ENCODE data around the gene ZFR2.
"Not testable (repeated sequence)": the region's sequence is repeated elsewhere in the genome, so short reads cannot be mapped to it uniquely, and the experiment has no call there.

Gene ZFR2

GRCh38 chr19:3770136-3770999, 98.5 kb downstream of the ZFR2 start:
- DNase-seq, result no peak

DNA sequence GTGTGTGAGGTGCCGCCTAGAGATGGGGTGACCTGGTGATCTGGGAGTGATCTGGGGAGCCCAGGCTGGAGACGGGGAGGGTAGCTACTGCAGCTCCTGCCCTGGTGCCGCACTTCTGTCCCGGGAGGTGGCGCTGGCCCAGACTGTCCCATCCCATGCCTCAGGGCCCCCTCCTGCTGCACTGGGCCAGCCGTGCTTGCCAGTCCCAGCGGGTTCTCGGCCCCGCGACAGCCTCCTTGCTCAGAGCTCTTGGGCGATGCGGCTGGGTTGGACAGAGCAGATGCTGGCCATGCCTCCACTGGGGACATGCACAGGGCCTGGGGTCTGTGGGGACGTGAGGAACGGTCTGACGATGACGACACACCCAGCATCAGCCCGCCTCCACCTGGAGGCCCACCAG, 99.3 kb downstream of the ZFR2 start:
- no peak for DNase-seq

DNA sequence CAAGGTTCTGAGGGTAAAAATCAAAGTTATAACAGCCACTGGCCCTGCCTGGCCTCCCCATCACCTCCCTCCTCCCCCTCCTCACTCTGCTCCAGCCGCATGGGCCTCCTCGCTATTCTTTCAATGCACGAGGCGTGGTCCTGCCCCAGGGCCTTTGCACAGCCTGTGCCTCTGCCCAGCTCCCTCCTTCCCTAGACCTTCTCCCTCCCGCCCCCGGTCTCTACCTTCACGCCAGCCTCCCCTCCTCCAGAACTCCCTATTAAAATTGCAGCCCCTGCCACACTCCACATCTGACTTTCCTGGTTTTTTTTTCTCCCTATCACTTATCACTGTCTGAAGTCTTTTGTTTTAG, 100.1 kb downstream of the ZFR2 start:
- no peak for DNase-seq

DNA sequence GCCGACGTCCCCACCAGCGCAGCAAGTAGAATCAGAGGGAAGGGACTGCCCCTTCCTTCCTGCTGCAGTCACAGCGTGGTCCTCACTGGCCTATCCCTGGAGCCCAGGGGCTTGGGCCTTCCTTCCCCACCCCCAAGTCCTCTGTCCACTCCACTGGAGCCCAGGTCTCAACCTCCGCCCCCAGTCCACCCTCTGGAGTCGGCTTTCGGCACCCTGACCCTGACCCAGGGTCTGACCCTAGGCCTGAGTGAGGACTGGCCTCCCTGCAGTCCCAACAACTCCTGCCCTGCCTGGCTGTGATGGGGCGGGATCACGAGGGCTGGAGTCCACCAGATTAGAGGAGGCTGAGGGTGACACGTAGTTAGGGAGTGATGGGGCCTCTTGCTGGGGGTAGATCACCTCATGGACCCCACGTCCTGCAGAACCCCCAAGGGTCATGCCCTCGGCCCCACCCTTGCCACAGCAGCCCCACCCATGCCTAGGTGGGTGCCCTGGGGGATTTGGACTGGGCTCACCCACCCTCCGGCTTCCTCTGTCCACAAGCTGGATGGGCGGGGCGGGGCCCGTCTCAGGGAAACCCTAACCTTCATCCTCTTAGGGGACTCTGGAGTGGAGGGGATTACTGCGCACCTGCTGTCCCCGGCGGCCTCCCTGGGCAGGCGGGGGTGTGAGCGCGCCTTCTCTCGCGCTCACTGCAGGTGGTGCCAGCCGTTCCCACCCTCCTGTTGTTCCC, 100.7 kb downstream of the ZFR2 start:
- no peak for DNase-seq

GRCh38 chr19:3767050-3767449, 101.8 kb downstream of the ZFR2 start:
- no peak for DNase-seq

DNA sequence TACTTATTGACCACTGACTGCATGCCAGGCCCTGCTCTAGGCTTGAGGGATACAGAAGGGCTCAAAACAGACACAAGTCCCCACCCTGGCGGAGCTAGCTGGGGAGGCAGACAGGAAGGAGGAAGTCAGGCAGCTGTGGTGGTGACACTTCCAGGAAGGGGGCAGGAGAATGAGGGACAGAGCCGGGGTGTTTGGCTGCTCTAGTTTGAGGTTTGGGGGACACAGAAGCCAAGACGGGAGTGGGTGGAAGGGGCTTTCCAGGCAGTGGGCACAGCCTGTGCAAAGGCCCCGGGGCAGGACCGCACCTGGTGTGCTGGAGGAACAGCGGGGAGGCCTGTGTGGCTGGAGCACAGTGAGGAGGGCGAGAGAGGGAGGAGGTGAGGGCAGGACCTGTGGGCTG, 102.3 kb downstream of the ZFR2 start:
- DNase-seq, result no peak

- not testable (repeated sequence) for DNase-seq
Observed at GRCh38 chr19:3765757-3766156, 103.1 kb downstream of the ZFR2 start.

GRCh38 chr19:3765121-3765520, 103.7 kb downstream of the ZFR2 start:
- DNase-seq, result no peak

GRCh38 chr19:3762501-3763459, 106.1 kb downstream of the ZFR2 start, which contains the start of gene MRPL54:
MRPL54 (plus strand) TSS chr19:3762682; CDS start chr19:3762701, 19 bp downstream.
- peak; percentile 100 for DNase-seq

- no peak for DNase-seq
Observed at GRCh38 chr19:3762130-3762473, 106.7 kb downstream of the ZFR2 start.

DNA sequence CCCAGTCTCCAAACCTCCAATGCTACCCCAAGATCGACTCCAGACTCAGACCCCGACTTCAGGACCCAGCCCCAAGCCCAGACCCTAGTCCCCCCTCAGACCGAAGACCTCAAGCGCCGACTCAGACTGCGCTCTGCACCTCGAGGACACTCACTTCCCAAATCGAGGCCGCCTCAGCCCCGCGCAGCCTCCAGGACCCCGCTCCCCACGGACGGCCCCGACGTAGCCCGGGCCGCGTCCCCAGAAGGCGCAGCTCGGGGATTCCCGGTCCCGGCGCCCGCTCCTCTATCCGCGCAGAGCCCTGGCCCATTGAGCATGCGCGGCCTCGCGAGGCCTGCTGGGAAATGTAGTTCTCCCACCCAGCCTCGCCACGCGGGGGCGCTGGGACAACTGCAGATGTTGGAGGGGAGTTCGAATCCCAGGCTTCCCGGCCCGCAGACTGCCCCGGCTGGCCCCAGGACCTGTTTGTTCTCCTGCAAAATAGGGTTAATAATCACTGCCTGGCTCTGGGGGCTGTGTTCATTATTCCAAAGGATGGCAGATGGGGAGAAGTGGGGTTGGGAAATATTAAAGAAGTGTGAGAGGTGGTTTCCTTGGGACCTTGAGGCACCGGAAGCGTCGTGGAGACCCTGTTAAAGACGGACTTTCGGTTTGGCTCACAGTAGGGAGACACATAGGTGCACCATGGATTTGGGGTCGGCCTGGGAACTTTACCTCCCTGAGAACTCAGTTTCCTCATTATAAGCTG, 107.3 kb downstream of the ZFR2 start, which contains the start of gene APBA3:
APBA3 (minus strand) TSS at position 311 of the 748 bp plus-strand sequence. CDS start 1,428 bp downstream, outside the sequence.
- DNase-seq, result peak; percentile 91

- peak; percentile 48 for DNase-seq
Observed at GRCh38 chr19:3760871-3761361, 107.9 kb downstream of the ZFR2 start.

GRCh38 chr19:3759482-3760254, 109.2 kb downstream of the ZFR2 start:
- no peak for DNase-seq

- not testable (repeated sequence) for DNase-seq
Observed at GRCh38 chr19:3758297-3758696, 110.5 kb downstream of the ZFR2 start.

GRCh38 chr19:3757705-3758104, 111.1 kb downstream of the ZFR2 start:
- DNase-seq, result not testable (repeated sequence)

Measured in central memory CD4-positive, alpha-beta T cell (primary cell).